Muscle of leg (tissue), 16 donors: Measurements from ENCODE around the gene GLRB. TPM values are rescaled to one million over a fixed set of nuclear protein-coding genes. Genes with fewer than 3 reads are reported as not detected.

ENCODE experiments used
- DNase-seq: peaks from one replicate; pipeline ENCODE4 v3.0.0; 2013
- H3K27ac ChIP-seq: one replicate; pipeline ENCODE4 v1.5.1; 2013; ENCODE audit warnings: mild to moderate bottlenecking, low read length, control low read depth
- H3K27me3 ChIP-seq: one replicate; pipeline ENCODE4 v1.6.1; 2013; ENCODE audit warnings: low read length; ENCODE audit not compliant: control insufficient read depth, insufficient read depth
- H3K36me3 ChIP-seq: one replicate; pipeline ENCODE4 v1.6.1; 2013; ENCODE audit warnings: low read length; ENCODE audit not compliant: control insufficient read depth, insufficient read depth
- H3K4me1 ChIP-seq: one replicate; pipeline ENCODE4 v1.6.1; 2013; ENCODE audit warnings: low read length; ENCODE audit not compliant: control insufficient read depth, insufficient read depth
- H3K4me3 ChIP-seq: one replicate; pipeline ENCODE4 v1.5.1; 2013; ENCODE audit warnings: low read length, control low read depth
- H3K9me3 ChIP-seq: replicated peaks from 2 replicates; pipeline ENCODE4 v1.6.1; 2013; ENCODE audit warnings: low read depth, low read length; ENCODE audit not compliant: control insufficient read depth
- WGBS: methylation state at CpG from one replicate; pipeline ENCODE4 v1.1.5; 2013; ENCODE audit warnings: missing lambda C conversion rate; ENCODE audit not compliant: insufficient coverage; 5-methylcytosine and 5-hydroxymethylcytosine counted together
- long read RNA-seq, 11 donors: transcript quantifications; one replicate each; lab custom pipeline, GENCODE V29; 2026
- polyA plus RNA-seq, 8 donors: library from polyadenylated mRNA; unstranded; fragments of 120-200 nt; gene quantifications; one replicate each; pipeline versions ENCODE4 v1.2.1 to v1.2.3, GENCODE V29; 2013; ENCODE audit warnings: inconsistent platforms in 1 of 8, low replicate concordance in 1 of 8; ENCODE audit not compliant: insufficient read length in 8 of 8, insufficient read depth in 1 of 8
- total RNA-seq: library from RNA; stranded (reverse); fragments of 120-200 nt; gene quantifications from one replicate; pipeline ENCODE4 v1.2.4, GENCODE V29; 2013

The GLRB gene
- total RNA-seq, result 8.9 TPM
- 1 to 10 TPM; 3.9 to 7.6 (median 6.3) TPM for polyA plus RNA-seq
- long read RNA-seq, donor 1, partial matches to known transcripts, result 0 of 2 reads
- long read RNA-seq, donor 1, other reads (novel, unspliced or antisense), result 0 of 2 reads
- long read RNA-seq, donor 2, result 0 reads
- long read RNA-seq, donor 3, result 0 reads
- long read RNA-seq, donor 4, result 0 reads
- long read RNA-seq, donor 5, transcript GLRB-201 (10 exons, 3,126 nt), result major isoform, 5 of 5 reads
- long read RNA-seq, donor 5, partial matches to known transcripts, result 0 of 5 reads
- long read RNA-seq, donor 5, other reads (novel, unspliced or antisense), result 0 of 5 reads
- long read RNA-seq, donor 6, transcript GLRB-201 (10 exons, 3,126 nt), result major isoform, 6 of 7 reads
- long read RNA-seq, donor 6, partial matches to known transcripts, result 0 of 7 reads
- long read RNA-seq, donor 6, other reads (novel, unspliced or antisense), result 0 of 7 reads
- long read RNA-seq, donor 7, partial matches to known transcripts, result 0 of 4 reads
- long read RNA-seq, donor 7, other reads (novel, unspliced or antisense), result 0 of 4 reads
- long read RNA-seq, donor 8, result 0 reads
- long read RNA-seq, donor 9, partial matches to known transcripts, result 0 of 2 reads
- long read RNA-seq, donor 9, other reads (novel, unspliced or antisense), result 0 of 2 reads
- long read RNA-seq, donor 10, partial matches to known transcripts, result 0 of 4 reads
- long read RNA-seq, donor 10, other reads (novel, unspliced or antisense), result 0 of 4 reads
- long read RNA-seq, donor 11, partial matches to known transcripts, result 0 of 1 reads
- long read RNA-seq, donor 11, other reads (novel, unspliced or antisense), result 0 of 1 reads

DNA sequence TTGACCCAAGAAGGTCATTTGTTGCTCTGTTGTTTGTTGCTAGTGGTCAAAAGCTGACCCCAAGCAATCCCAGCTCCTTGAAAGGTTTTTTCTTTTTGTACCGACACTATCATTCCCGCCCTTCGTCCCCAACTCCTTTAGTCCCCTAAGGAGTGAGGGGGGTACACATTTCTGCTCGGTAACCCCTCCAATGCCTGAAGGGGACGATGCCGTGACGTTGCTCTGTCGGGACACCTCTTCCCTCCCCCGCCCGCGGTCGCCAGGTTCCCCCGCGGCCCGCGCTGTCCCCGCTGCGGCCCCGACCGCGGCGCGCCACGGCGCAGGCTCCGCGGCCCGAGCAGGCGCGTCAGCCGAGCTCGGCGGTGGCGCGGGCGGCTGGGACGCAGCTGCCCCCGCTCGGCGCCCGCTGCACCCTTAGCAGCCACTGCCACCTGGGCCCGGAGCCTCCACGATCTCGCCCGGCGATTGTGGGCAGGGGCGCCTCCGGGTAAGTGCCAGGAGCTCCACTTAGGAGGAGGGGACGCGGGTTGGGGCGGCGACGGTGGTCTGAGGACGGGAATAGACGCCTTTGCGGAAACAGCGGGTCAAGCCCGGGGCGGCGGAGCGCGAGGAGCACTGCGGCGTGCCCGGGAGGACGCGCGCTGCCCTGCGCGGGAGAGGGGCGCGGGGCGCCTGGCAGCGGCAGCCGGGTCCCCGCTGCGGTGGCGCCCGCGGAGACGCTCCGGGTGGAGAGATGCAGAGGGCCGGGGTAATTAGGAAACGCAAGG lies at the start of gene GLRB:
GLRB (plus strand) TSS at position 340 of the 767 bp plus-strand sequence. CDS start 1,875 bp downstream, outside the sequence.
- peak; percentile 53 for DNase-seq
- H3K9me3 ChIP-seq, result no peaks in the 10 kb centered on the region

DNA sequence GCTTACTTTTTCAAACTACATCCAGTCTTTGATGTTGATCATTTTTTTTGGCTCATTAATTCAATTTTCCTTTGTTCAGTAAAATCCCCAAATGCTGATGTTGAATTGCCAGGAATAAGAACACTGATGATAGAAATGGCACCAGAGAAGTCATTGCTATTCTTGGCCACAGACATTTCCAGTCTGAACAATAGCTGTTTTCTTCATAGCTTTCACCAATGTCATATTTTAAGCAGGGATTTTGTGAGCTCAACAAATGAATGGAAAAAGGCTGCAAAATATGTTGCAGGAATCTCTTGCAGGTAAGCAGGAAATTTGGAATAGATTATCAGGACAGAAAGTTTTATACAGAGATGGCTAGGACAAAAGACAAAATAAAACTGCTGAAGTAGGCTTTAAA lies 40.5 kb upstream of the GLRB start:
- H3K36me3 ChIP-seq, result no peaks in the 10 kb centered on the region
- DNase-seq, result no peak
- no peaks in the 10 kb centered on the region for H3K9me3 ChIP-seq
- H3K4me1 ChIP-seq, result no peaks in the 10 kb centered on the region
- no peak overlapping the region for H3K4me3 ChIP-seq
- no peak overlapping the region for H3K27ac ChIP-seq
- H3K27me3 ChIP-seq, result no peaks in the 10 kb centered on the region

More for the DNA sequence above, at the start of gene GLRB:
- Histone ChIP-seq H3K4me1 (peaks cover 2% of the 10 kb centered on the region), H3K27me3 (peaks cover 7% of the 10 kb centered on the region), H3K27ac (no peak within 1 kb of the TSS), H3K36me3 (no peaks in the 10 kb centered on the region), H3K4me3 (peak within 1 kb of the TSS; percentile 61)
- under 1% methylated on average over 80 of the region's 84 CpGs for WGBS

DNA sequence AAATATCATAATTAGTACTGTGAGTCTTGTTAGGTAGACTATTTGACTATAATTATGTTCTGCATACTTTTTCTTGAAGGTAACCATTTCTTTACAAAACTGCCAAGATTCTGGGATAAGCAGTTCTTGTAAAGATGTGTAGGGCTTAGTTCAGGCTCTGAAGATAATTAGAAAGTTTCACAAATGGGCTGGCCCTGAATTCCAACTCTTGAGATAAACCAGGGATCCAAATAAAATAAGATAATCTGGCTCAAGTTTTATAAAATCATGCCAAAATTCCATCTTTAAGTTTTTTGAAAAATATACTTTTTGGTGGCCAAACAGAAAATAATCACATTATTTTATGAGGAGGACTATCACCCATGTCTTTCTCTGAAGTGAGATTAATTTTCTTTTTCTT lies 35.5 kb upstream of the GLRB start:
- no peaks in the 10 kb centered on the region for H3K4me1 ChIP-seq
- no peak for DNase-seq

DNA sequence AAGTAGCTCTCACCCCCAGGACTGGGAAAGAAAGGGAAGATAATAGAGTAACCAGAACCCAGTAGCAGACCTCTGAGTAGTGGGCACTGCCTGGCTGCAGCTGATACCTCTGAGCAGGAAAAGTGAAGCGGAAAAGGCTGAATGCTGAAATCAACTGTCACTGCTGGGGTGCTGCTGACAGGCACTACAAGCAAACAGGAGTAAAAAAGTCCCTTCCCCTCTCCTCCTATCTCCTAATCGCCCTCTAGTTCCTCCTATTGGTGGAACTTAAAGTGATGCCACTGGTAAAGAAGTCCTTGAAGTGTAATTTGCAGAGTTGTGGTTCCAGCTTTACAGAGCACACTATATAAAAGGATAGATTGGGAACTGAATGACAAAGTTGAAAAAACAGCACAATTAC lies 32.8 kb upstream of the GLRB start:
- no CpG with 5 or more reads among the region's 2 CpGs for WGBS
- H3K4me1 ChIP-seq, result no peaks in the 10 kb centered on the region
- H3K4me3 ChIP-seq, result no peak overlapping the region

More for the DNA sequence above, 35.5 kb upstream of the GLRB start:
- no peak overlapping the region for H3K4me3 ChIP-seq
- no peaks in the 10 kb centered on the region for H3K36me3 ChIP-seq
- no peaks in the 10 kb centered on the region for H3K9me3 ChIP-seq
- no peak overlapping the region for H3K27ac ChIP-seq
- H3K27me3 ChIP-seq, result no peaks in the 10 kb centered on the region

DNA sequence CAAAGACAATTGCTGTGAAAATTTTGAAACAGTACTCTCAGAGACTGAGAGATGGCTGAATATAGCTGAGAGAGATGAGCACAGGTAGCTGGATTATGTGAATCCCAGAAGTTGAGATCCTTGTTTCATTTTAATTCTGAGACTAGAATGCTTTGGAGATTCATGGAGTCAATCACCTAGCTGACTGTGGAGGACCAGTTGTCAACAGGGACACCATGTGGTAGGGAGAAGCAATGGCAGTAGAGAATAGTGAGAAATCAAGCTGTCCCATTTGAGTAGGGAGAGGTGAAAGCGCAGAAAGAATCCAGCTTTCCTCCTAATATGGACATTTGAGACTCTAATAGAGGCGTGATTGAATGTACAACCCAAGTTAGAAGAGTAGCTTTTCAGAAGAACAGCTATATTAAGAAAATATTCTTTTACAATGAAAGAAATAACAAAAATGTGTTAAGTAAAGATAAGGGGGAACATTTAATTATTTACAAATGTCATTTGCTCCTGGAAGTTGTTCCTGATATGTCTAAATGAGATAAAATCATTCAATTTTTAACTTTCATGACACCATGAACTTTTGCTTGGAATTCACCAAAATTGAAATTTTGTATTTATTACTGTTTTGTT lies 30.3 kb upstream of the GLRB start:
- Histone ChIP-seq H3K36me3 (no peaks in the 10 kb centered on the region), H3K4me1 (no peaks in the 10 kb centered on the region), H3K27me3 (no peaks in the 10 kb centered on the region), H3K4me3 (no peak overlapping the region), H3K9me3 (no peaks in the 10 kb centered on the region), H3K27ac (no peak overlapping the region)
- DNase-seq, result peak; percentile 60
- no CpG with 5 or more reads among the region's 2 CpGs for WGBS

More for the DNA sequence above, 32.8 kb upstream of the GLRB start:
- Histone ChIP-seq H3K9me3 (no peaks in the 10 kb centered on the region), H3K36me3 (no peaks in the 10 kb centered on the region), H3K27me3 (no peaks in the 10 kb centered on the region), H3K27ac (no peak overlapping the region)
- peak; percentile 7 for DNase-seq

DNA sequence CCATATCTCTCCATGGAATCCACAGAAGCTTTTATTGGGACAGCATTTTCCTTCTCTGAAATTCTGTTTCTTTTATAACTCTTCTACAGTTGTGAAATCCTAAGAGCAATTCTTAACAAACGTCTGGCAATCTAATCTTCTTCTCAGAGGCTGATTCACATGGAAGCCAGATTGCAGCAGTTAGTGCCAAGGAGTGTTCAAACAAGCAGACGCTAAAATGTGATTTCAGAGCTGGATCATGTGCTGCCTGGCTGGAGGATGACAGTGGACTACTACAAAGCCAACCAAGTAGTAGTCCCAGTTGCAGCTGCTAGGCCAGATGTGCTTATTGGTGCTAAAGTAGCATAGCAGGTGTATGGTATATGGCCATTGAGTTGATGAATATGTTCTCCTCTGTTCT lies 27.7 kb upstream of the GLRB start:
- peak; percentile 92 for DNase-seq
- WGBS, result 40% methylated on average over 1 of the region's 2 CpGs
- Histone ChIP-seq H3K27me3 (no peaks in the 10 kb centered on the region), H3K36me3 (no peaks in the 10 kb centered on the region), H3K4me1 (no peaks in the 10 kb centered on the region), H3K27ac (no peak overlapping the region), H3K9me3 (no peaks in the 10 kb centered on the region), H3K4me3 (no peak overlapping the region)

DNA sequence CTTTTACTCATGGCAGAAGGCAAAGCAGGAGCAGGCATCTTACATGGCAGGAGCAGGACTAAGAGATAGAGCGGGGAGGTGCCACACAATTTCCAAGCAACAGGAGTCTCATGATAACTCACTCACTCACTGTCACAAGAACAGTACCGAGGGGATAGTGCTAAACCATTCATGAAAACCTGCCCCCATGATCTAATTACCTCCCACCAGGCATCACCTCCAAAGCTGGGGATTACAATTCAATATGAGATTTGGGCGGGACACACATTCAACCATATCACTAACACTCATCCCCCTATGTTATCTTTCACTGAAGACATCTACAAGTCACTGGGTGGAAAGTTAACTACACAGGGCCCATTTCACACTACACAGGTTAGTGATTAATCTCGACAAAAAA lies 25.4 kb upstream of the GLRB start:
- WGBS, result 87% methylated on average over 4 of the region's 4 CpGs
- no peak for DNase-seq
- Histone ChIP-seq H3K4me3 (no peak overlapping the region), H3K4me1 (no peaks in the 10 kb centered on the region), H3K27ac (no peak overlapping the region), H3K27me3 (no peaks in the 10 kb centered on the region), H3K9me3 (no peaks in the 10 kb centered on the region), H3K36me3 (no peaks in the 10 kb centered on the region)

DNA sequence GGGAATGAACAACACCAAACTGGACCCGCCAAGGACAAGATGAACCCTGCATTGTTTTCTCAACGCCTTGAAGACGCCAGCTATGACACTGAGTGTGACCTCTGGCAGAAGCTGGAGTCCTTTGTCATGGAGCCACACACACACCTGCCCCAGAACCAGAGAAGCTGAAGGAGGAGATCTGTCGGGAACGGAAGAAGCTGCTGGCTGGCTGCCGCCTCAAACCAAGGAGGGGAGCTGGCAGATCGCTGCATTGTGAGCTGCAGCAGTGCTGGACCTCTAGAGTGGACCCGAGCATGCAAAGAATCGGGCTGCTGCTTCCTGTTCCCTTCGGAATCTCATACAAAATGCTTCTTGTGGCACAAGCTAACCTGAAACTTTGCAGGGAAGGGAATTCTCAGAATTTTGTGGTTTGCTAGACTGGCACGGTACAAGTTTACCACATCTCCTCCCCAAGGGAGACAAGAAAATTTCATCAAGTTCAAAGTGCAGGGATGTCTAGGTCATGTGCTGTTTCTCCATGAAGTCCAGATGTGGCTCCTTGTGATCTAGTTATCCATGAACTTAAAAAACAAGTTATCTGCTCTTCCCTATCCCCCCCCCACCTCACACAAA lies 23.4 kb upstream of the GLRB start:
- DNase-seq, result no peak
- no peak overlapping the region for H3K4me3 ChIP-seq
- no peaks in the 10 kb centered on the region for H3K27me3 ChIP-seq
- no peaks in the 10 kb centered on the region for H3K9me3 ChIP-seq
- H3K27ac ChIP-seq, result no peak overlapping the region
- H3K36me3 ChIP-seq, result no peaks in the 10 kb centered on the region
- WGBS, result 63% methylated on average over 10 of the region's 11 CpGs
- H3K4me1 ChIP-seq, result no peaks in the 10 kb centered on the region

DNA sequence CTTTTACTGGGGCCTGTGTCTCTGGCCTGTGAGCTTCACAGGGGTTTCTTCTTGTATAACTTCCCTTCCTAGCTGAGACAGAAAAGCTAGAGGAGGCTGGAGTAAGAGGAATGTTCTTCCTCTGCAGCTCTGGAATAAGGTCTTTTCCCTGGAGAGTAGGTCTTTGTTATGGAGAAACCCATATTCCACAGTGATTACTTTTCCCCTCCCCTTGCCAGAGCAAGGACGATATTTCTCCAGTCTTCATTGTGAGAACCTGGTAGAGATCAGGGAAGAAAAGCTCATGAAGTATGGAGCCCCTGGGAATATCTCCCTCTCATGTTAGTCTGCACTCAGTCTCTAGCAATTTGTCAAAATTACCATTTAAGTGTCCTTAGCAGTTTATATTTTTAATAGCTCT lies 18.7 kb upstream of the GLRB start:
- no CpG with 5 or more reads among the region's 1 CpG for WGBS

More for the DNA sequence above, 18.7 kb upstream of the GLRB start:
- no peaks in the 10 kb centered on the region for H3K36me3 ChIP-seq
- H3K4me3 ChIP-seq, result no peak overlapping the region
- no peaks in the 10 kb centered on the region for H3K9me3 ChIP-seq
- H3K27ac ChIP-seq, result no peak overlapping the region
- DNase-seq, result no peak
- no peaks in the 10 kb centered on the region for H3K27me3 ChIP-seq
- H3K4me1 ChIP-seq, result no peaks in the 10 kb centered on the region
